Superior temporal gyrus (tissue), 1 donor: ENCODE data around the gene CRYAA.
"Not testable (repeated sequence)": the region's sequence is repeated elsewhere in the genome, so short reads cannot be mapped to it uniquely, and the experiment has no call there.

Source experiments
- DNase-seq: peaks from one replicate; pipeline ENCODE4 v3.0.0-alpha.2; 2016; ENCODE audit errors: extremely low spot score

CRYAA gene, protein sequence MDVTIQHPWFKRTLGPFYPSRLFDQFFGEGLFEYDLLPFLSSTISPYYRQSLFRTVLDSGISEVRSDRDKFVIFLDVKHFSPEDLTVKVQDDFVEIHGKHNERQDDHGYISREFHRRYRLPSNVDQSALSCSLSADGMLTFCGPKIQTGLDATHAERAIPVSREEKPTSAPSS

GRCh38 chr21:43168708-43169107 is at the start of gene CRYAA:
TSS of gene CRYAA (plus strand) at chr21:43169008. CDS start at chr21:43169100, 92 bp downstream.
- DNase-seq, result not testable (repeated sequence)

DNA sequence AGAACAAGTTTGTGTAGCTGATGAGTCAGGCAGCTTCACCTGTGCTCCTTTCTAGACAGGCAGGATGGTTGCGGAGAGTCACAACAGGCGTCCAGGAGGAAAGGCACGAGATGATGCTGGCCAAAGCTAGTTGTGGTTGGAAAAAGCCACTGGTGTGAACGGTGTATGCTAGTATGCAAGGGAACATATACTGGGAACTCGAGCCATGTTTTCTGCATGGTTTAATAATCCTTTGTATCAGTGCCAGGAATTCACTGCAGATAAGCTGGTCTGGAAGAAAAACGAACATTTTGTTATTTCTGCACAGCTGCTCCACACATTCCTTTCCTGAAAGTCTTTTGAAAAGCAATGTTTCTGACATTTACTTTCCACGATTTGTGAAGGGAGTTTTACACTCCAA is 38.7 kb upstream of the CRYAA start:
- not testable (repeated sequence) for DNase-seq

GRCh38 chr21:43134520-43134919 is 34.3 kb upstream of the CRYAA start:
- DNase-seq, result not testable (repeated sequence)

GRCh38 chr21:43138944-43139343 is 29.9 kb upstream of the CRYAA start:
- DNase-seq, result not testable (repeated sequence)

GRCh38 chr21:43141407-43141806 is 27.4 kb upstream of the CRYAA start:
- not testable (repeated sequence) for DNase-seq

GRCh38 chr21:43146637-43147036 is 22.2 kb upstream of the CRYAA start:
- not testable (repeated sequence) for DNase-seq

DNA sequence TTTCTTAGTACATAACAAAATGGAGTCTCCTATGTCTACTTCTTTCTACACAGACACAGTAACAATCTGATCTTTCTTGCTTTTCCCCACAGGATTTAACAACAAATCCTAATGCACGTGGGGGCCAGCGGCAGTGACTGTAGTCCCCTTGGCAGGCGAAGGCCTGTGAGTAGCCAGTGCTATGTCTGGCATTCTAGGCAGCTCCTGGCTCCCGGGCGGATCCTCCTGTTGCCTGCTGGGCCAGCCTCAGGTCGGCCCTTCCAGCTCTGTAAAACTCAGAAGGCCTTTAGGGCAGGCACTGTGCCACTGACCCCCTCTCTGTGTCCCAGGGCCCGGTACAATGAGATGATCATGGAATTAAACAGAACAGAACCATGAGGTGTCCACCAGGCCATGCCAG is 20.8 kb upstream of the CRYAA start:
- DNase-seq, result not testable (repeated sequence)

DNA sequence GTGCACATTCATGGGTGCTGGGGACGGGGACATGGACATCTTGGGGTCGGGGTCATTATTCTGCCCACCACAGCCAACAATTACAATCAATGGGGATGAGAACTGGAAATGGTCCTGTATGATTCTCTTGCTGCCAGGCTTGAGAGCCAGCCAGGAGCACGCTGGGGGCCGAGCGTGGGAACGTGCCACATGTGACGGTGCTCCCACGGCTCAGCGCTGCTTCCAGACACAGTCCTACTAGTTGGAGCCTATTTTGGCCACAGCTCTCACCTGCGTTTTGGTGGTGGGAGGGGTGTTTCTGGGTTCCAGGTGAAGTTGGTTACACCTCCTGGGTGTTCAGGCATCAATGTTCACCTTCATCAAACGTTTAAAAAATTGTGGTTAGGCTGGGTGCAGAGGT is 19.5 kb upstream of the CRYAA start:
- not testable (repeated sequence) for DNase-seq

GRCh38 chr21:43153601-43154000 is 15.2 kb upstream of the CRYAA start:
- DNase-seq, result not testable (repeated sequence)

DNA sequence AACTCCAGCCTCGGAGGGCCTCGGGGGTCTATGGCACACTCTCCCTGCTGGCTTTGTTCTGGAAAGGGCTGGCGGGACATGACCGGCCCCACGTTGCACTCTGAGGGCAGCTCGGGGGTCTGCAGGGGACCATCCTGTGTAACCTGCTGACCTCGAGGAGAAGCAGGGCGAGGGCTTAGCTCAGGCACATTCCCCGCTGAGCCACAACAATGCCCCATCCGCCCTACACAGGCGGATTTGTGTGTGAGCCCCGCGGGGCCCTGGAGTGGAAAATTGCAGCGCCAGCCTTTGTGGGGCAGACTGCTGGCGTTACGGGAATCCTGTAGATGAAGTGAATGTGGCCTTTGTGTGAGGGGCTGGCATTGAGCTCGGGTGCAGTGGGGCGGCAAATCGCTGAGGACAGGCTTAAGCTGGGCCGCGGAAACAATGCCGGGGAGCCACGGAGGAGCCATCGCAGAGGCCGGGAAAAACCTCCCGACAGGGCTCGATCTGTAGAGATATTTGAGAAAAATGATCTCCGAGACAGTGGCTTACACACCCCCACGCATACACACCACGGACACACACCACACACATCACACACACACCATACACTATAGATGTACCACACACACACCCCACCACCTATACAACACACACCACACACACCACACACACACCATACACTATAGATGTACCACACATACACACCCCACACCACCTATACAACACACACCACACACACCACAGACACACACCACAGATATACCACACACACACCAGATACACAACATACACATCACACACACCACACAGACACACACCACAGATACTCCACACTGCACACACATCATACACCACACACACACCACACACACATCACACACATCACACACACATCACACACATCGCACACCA is 9.3 kb upstream of the CRYAA start:
- not testable (repeated sequence) for DNase-seq

DNA sequence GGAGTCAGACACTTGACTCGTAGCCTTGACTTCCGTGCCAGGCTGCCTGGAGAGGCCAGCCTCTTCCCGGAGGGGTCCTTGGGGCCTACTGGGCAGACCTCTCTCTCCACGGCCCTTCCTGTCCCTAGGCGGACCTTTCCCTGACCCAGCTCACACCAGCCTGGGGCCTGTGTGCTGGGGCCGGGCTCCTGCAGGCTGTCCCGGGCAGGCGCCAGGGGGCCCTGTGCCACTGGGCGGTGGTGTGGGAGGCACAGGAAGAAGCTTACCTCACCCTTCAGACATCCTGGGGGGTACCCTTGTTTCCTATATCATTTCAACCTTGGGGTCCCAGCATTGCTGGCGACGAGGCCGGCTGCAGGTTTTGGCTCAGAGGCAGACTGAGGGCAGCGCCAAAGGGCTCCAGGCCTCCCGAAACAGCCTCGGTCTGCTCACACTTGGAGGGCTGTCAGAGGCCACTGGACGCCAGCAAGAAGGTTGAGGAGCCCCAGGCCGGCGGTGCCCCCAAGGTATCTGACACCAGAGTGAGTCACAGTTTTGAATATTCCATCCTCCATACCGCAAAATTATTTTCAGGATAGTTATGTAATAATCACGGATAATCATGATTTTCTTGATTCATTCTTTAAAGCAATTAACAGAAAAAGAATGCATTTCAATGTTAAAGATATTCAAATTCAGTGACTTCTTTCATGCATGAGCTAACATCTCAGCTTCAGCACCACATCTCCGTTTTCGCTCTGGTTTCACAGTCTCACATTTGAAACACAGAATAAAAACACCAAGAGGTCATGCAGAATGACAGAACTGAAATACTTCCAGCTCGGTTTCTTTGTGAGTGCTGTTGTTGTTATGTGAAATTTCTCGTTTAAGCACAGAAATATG is 6.7 kb upstream of the CRYAA start:
- not testable (repeated sequence) for DNase-seq

- not testable (repeated sequence) for DNase-seq
Observed at GRCh38 chr21:43162708-43163205, 6.1 kb upstream of the CRYAA start.

DNA sequence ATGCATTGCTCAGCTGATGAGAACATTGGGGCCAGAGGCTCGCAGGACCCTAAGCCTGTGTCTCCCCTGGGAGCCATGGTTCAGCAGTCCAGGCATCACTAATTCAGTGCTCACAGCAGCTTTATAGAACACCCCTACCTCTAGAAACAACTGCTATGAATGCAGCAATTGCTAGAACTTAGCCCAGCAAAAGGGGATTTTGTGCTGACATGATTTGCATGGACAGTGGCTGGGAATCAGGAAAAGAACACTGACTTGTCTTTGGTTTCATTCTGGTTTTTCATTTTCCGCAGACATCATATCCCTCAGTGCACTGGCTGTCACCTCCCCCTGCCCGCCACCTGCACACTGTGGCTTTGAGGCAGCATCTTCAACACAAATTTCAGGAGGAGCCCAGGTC is 4.0 kb upstream of the CRYAA start:
- not testable (repeated sequence) for DNase-seq

DNA sequence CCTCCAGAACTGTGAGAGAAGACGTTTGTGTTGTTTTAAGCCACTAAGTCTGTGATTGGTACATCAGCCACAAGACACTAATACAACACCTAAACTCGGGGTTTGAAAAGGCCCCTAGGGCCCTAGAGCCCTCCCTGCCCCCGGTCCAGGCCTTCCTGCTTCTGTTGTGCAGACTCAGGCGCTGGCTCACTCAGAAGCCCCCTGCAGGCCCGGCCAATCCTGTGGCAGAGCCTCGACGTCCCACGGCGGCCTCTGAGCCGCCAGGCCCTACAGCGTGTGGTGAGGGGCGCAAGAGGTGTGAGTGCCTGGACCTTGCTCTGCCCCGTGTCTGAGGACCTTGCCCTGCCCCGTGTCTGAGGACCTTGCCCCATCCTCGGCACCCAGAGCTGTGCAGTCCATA is 3.1 kb upstream of the CRYAA start:
- DNase-seq, result not testable (repeated sequence)

DNA sequence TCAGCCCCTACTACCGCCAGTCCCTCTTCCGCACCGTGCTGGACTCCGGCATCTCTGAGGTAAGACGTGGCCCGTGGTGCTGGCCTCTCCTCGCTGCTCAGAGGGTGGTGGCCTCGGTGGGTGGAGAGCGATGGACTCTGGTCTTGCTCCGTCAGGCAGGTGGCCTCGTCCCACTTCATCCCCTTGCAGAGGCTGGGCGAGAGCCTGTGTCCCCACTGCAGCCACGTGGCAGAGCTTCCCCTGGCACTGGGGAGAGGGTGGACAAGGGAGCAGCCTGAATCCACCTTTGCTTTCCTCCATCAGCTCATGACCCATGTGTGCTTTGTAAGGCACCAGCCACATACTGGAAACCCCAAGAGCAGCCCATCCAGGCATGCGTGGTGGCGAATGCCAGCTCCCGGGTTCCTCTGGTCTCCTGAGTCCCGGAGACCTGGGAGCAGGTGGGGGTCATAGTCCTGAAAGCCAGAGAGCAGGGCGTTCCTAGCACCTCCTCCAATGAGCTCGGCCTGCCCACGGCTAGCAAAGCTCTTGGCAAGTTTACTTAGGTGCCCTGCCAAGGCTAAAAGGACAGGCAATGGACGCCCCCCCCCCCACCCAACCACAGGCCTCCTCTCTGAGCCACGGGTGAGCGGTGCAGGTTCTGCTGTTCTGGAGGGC is 550 bp downstream of the CRYAA start:
- DNase-seq, result not testable (repeated sequence)

GRCh38 chr21:43169891-43170290 is 1.1 kb downstream of the CRYAA start:
- DNase-seq, result not testable (repeated sequence)

GRCh38 chr21:43172812-43173211 is 4.0 kb downstream of the CRYAA start:
- not testable (repeated sequence) for DNase-seq

DNA sequence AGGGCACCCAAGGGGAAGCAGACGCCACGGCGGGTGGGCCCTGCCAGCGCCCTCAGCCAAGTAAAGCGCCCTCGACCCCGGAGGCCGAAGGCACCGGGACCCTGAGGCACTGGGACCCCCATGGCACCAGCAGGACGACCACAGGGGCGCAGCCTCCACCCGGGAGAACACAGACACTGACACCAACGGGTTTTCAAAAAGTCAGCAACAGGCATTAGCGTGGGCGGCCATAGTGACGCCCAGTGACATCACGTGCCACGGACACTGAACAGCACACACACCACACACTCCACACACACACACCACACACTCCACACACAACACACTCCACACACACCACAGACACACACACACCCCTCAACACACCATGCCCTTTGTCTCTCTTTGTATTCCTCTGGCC is 4.6 kb downstream of the CRYAA start:
- DNase-seq, result not testable (repeated sequence)

DNA sequence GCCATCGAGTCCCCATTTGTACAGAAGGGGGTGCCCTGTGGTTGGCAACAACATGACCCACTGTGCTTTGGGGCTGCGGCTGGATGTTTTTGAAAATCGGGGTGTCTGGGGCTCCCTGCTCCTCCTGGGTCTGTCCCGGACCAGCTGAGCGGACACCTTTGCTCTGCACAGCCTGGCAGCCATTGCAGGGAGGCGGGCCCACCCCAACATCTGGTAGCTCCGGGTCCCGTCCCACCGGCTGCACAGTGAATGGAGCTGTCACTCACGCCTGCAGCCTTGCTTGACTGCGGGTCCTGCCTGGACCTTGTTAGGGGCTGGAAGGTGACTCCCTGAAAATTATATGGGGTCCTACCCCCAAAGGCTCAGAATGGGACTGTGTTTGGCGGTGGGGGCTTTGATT is 5.1 kb downstream of the CRYAA start:
- DNase-seq, result not testable (repeated sequence)

DNA sequence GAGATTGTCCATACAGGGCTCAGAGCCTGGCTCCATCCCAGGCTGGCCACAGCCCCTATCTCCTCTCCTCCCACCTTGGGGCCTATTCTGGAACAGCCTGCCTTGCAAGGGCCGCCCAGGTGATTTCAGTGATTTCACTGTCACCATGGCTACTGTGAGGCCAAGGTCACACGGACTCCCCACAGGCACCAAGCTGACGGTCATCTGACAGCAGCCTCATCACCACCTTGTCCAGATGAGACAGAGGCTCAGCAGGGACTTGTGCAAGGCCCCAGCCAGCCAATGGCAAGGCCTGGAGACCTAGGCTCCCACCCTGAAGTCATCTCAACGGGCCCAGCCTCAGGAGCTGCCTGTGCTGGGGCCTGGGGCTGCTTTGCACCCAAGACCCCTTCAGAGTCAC is 6.2 kb downstream of the CRYAA start:
- not testable (repeated sequence) for DNase-seq

DNA sequence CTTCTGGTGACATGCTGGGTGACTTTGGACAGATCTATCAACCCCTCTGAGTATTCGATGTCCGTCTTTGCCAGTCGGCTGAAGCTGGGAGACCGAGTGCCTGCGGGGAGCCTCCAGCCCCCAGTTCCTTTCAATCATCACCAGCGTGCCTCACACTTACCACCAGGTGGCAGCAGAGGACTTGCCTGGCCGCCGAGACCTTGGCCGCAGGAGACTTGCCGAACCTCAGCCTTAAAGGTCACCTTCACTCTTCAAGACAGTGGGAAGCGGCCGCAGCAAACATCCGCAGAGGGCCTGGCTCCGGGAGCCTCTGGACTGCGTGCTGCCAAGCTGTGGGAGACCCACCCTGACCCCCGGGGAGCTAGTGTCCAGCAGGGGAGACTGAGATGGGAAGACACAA is 7.8 kb downstream of the CRYAA start:
- DNase-seq, result not testable (repeated sequence)
